H9 (cell line): Measurements from ENCODE around the gene PHACTR2. TPM values are rescaled to one million over a fixed set of nuclear protein-coding genes. Genes with fewer than 3 reads are reported as not detected.
"Not testable (repeated sequence)": the region's sequence is repeated elsewhere in the genome, so short reads cannot be mapped to it uniquely, and the experiment has no call there.

Source experiments
- DNase-seq: peaks from one replicate; pipeline ENCODE4 v3.0.0-alpha.2; 2017
- H2AFZ ChIP-seq: one replicate; pipeline ENCODE4 v1.6.1; 2013; ENCODE audit warnings: mild to moderate bottlenecking, low read length, control low read depth, moderate library complexity
- H2AK5ac ChIP-seq: 2 replicates; pipeline ENCODE4 v1.6.1; 2013; ENCODE audit warnings: low read length, control low read depth, mixed read lengths; ENCODE audit not compliant: insufficient read length
- H2BK120ac ChIP-seq: one replicate; pipeline ENCODE4 v1.6.1; 2013; ENCODE audit warnings: low read depth, mild to moderate bottlenecking, low read length, control low read depth, inconsistent platforms; ENCODE audit not compliant: poor library complexity, severe bottlenecking
- H2BK12ac ChIP-seq: 2 replicates; pipeline ENCODE4 v1.6.1; 2013; ENCODE audit warnings: low read length, control low read depth, mixed read lengths, low read depth; ENCODE audit not compliant: insufficient read length
- H2BK15ac ChIP-seq: 2 replicates; pipeline ENCODE4 v1.6.1; 2013; ENCODE audit warnings: low read depth, low read length, control low read depth
- H2BK20ac ChIP-seq: one replicate; pipeline ENCODE4 v1.6.1; 2013; ENCODE audit warnings: low read depth, mild to moderate bottlenecking, low read length, control low read depth, inconsistent platforms; ENCODE audit not compliant: poor library complexity, severe bottlenecking
- H2BK5ac ChIP-seq: 2 replicates; pipeline ENCODE4 v1.6.1; 2013; ENCODE audit warnings: low read length, control low read depth, mixed read lengths; ENCODE audit not compliant: insufficient read length
- H3K14ac ChIP-seq: 2 replicates; pipeline ENCODE4 v1.6.1; 2013; ENCODE audit warnings: low read length, control low read depth; ENCODE audit not compliant: insufficient read depth
- H3K18ac ChIP-seq: 2 replicates; pipeline ENCODE4 v1.6.1; 2013; ENCODE audit warnings: low read depth, mild to moderate bottlenecking, mixed read lengths, low read length, control low read depth; ENCODE audit not compliant: insufficient read length
- H3K23ac ChIP-seq: 2 replicates; pipeline ENCODE4 v1.6.1; 2013; ENCODE audit warnings: low read length, control low read depth, mixed read lengths, low read depth; ENCODE audit not compliant: insufficient read length
- H3K23me2 ChIP-seq: 2 replicates; pipeline ENCODE4 v1.6.1; 2013; ENCODE audit warnings: low read depth, mild to moderate bottlenecking, mixed read lengths, low read length, control low read depth; ENCODE audit not compliant: insufficient read length, poor library complexity, severe bottlenecking
- H3K27ac ChIP-seq: 2 replicates; pipeline ENCODE4 v1.5.1; 2013; ENCODE audit warnings: low read length, control low read depth, mixed read lengths, low read depth; ENCODE audit not compliant: insufficient read length
- H3K27me3 ChIP-seq: 2 replicates; pipeline ENCODE4 v1.6.1; 2013; ENCODE audit warnings: low read length, control low read depth, inconsistent platforms; ENCODE audit not compliant: insufficient read depth
- H3K4ac ChIP-seq: 2 replicates; pipeline ENCODE4 v1.6.1; 2013; ENCODE audit warnings: low read depth, mild to moderate bottlenecking, control low read depth, inconsistent platforms, low read length, moderate library complexity
- H3K4me1 ChIP-seq: 2 replicates; pipeline ENCODE4 v1.6.1; 2013; ENCODE audit warnings: low read length, control low read depth, inconsistent platforms; ENCODE audit not compliant: insufficient read depth
- H3K4me2 ChIP-seq: 2 replicates; pipeline ENCODE4 v1.6.1; 2013; ENCODE audit warnings: low read length, control low read depth, mixed read lengths; ENCODE audit not compliant: insufficient read length, insufficient read depth
- H3K56ac ChIP-seq: 2 replicates; pipeline ENCODE4 v1.6.1; 2013; ENCODE audit warnings: low read depth, mild to moderate bottlenecking, mixed read lengths, low read length, control low read depth; ENCODE audit not compliant: insufficient read length
- H3K79me1 ChIP-seq: 2 replicates; pipeline ENCODE4 v1.6.1; 2013; ENCODE audit warnings: low read depth, mild to moderate bottlenecking, moderate library complexity, low read length, control low read depth, inconsistent platforms; ENCODE audit not compliant: insufficient read depth, poor library complexity, severe bottlenecking
- H3K79me2 ChIP-seq: 2 replicates; pipeline ENCODE4 v1.6.1; 2013; ENCODE audit warnings: low read length, control low read depth, inconsistent platforms; ENCODE audit not compliant: insufficient read depth
- H3K9ac ChIP-seq: 2 replicates; pipeline ENCODE4 v1.6.1; 2013; ENCODE audit warnings: low read length, control low read depth, mixed read lengths; ENCODE audit not compliant: insufficient read length; ENCODE audit errors: extremely low read depth
- H3K9me3 ChIP-seq: one replicate; pipeline ENCODE4 v1.6.1; 2013; ENCODE audit warnings: low read depth, low read length, inconsistent platforms; ENCODE audit not compliant: control insufficient read depth
- H3T11ph ChIP-seq: one replicate; pipeline ENCODE4 v1.6.1; 2013; ENCODE audit warnings: mild to moderate bottlenecking, low read length, control low read depth, inconsistent platforms
- H4K20me1 ChIP-seq: one replicate; pipeline ENCODE4 v1.6.1; 2013; ENCODE audit not compliant: control insufficient read depth, insufficient read length, insufficient read depth
- H4K5ac ChIP-seq: 2 replicates; pipeline ENCODE4 v1.6.1; 2013; ENCODE audit warnings: low read depth, mild to moderate bottlenecking, mixed read lengths, low read length, control low read depth; ENCODE audit not compliant: insufficient read length
- H4K8ac ChIP-seq: replicated peaks from 2 replicates; pipeline ENCODE4 v1.6.1; 2013; ENCODE audit warnings: low read length, control low read depth, mixed read lengths, low read depth; ENCODE audit not compliant: insufficient read length
- H4K91ac ChIP-seq: 2 replicates; pipeline ENCODE4 v1.6.1; 2013; ENCODE audit warnings: low read depth, mild to moderate bottlenecking, moderate library complexity, mixed read lengths, low read length, control low read depth; ENCODE audit not compliant: insufficient read length
- H3K27ac Mint-ChIP-seq, 3 experiments: 2 replicates in 2 of 3; 3 replicates in 1 of 3; pipeline ENCODE4 v1.8.0; 2020 to 2021; ENCODE audit warnings: mixed read lengths in 3 of 3, mild to moderate bottlenecking in 1 of 3, moderate library complexity in 1 of 3
- H3K27me3 Mint-ChIP-seq: 2 replicates; pipeline ENCODE4 v1.8.0; 2021; ENCODE audit warnings: low read depth, mild to moderate bottlenecking, moderate library complexity, mixed read lengths
- H3K36me3 Mint-ChIP-seq, 3 experiments: 2 replicates in 2 of 3; 3 replicates in 1 of 3; pipeline ENCODE4 v1.8.0; 2020 to 2021; ENCODE audit warnings: low read depth in 3 of 3, mixed read lengths in 3 of 3; ENCODE audit not compliant: insufficient read depth in 1 of 3
- H3K4me1 Mint-ChIP-seq, 2 experiments: 2 replicates each; pipeline ENCODE4 v1.8.0; 2020; ENCODE audit warnings: mixed read lengths in 2 of 2
- H3K4me3 Mint-ChIP-seq, 2 experiments: 2 replicates in 1 of 2; 3 replicates in 1 of 2; pipeline ENCODE4 v1.8.0; 2020 to 2021; ENCODE audit warnings: mild to moderate bottlenecking in 2 of 2, mixed read lengths in 2 of 2, moderate library complexity in 1 of 2
- H3K9me3 Mint-ChIP-seq, 2 experiments: 2 replicates in 1 of 2; 3 replicates in 1 of 2; pipeline ENCODE4 v1.8.0; 2020; ENCODE audit warnings: mild to moderate bottlenecking in 2 of 2, mixed read lengths in 2 of 2, moderate library complexity in 1 of 2
- CTCF ChIP-seq: fragments of 200-600 bp; sonication (generic); conservative IDR thresholded peaks from 3 replicates; pipeline ENCODE4 v1.8.0; 2021; ENCODE audit warnings: antibody characterized with exemption, mild to moderate bottlenecking
- WGBS: extraction: QIAGEN DNeasy Blood & Tissue Kit; methylation state at CpG from one replicate; pipeline ENCODE4 v1.1.7; 2013; ENCODE audit warnings: missing lambda C conversion rate, low lambda C conversion rate, mixed read lengths; ENCODE audit not compliant: insufficient read length; ENCODE audit errors: extremely low coverage; 5-methylcytosine and 5-hydroxymethylcytosine counted together
- total RNA-seq: library from RNA; stranded (reverse); gene quantifications from 2 replicates; pipeline ENCODE4 v1.2.1, GENCODE V29; 2021

The PHACTR2 gene
- total RNA-seq, 1 experiment from 2014 or later = 131 TPM

DNA sequence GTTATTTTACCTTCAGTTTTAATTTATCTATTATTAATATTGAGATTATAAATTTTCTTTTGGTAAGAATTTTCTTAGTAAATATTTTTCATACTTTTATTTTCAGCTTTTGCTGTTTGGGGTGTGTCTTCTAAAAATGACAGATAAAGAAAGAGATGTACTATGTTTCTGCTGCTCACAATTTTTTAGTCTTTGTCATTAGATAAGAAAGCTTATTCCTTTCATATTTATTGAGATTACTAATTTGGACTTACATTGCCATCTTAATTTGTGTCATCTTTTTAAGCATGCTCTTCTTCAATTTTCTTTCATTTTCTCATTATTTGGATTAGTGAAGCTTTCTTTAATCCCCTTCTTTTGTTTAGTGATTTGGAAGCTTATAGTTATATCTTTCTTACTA is 13.6 kb upstream of the PHACTR2 start:
- H3K27ac Mint-ChIP-seq = no peak overlapping the region
- no peak overlapping the region for H4K91ac ChIP-seq
- H3K4me1 ChIP-seq = no peaks in the 10 kb centered on the region
- no peak overlapping the region for H4K8ac ChIP-seq
- no peak overlapping the region for H2BK120ac ChIP-seq
- no peaks in the 10 kb centered on the region for H3K79me2 ChIP-seq
- H3K4me3 Mint-ChIP-seq = no peak overlapping the region
- no peak overlapping the region for H3T11ph ChIP-seq
- H2BK20ac ChIP-seq = no peak overlapping the region
- H3K14ac ChIP-seq = no peak overlapping the region
- no peak overlapping the region for H2BK12ac ChIP-seq
- H3K23me2 ChIP-seq = no peaks in the 10 kb centered on the region
- no peak overlapping the region for H2AFZ ChIP-seq
- no peak overlapping the region for H2BK5ac ChIP-seq
- H4K5ac ChIP-seq = no peak overlapping the region
- H3K27me3 Mint-ChIP-seq = no peaks in the 10 kb centered on the region; the same call in 1 of the 2 replicates
- no peak overlapping the region for H3K4ac ChIP-seq
- no peaks in the 10 kb centered on the region for H4K20me1 ChIP-seq
- H3K79me1 ChIP-seq = no peaks in the 10 kb centered on the region
- no peak overlapping the region for H3K4me2 ChIP-seq
- no peak for DNase-seq
- H3K9ac ChIP-seq = no peak overlapping the region
- H2AK5ac ChIP-seq = no peak overlapping the region
- H2BK15ac ChIP-seq = no peak overlapping the region
- no peak overlapping the region for H3K27ac ChIP-seq
- no peaks in the 10 kb centered on the region for H3K27me3 ChIP-seq
- peaks cover 30 to 40% of the 10 kb centered on the region in 2 experiments for H3K9me3 Mint-ChIP-seq
- no peak for TF ChIP-seq CTCF
- H3K36me3 Mint-ChIP-seq = peaks cover 18 to 32% (median 21%) of the 10 kb centered on the region in 3 experiments
- no peak overlapping the region for H3K18ac ChIP-seq
- no peaks in the 10 kb centered on the region for H3K4me1 Mint-ChIP-seq
- no peak overlapping the region for H3K23ac ChIP-seq
- peaks cover 9% of the 10 kb centered on the region for H3K9me3 ChIP-seq
- H3K56ac ChIP-seq = no peak overlapping the region

GRCh38 chr6:143666007-143666406 is 11.8 kb upstream of the PHACTR2 start:
- not testable (repeated sequence) for H4K5ac ChIP-seq, H3K14ac ChIP-seq, H3K23ac ChIP-seq, H2AK5ac ChIP-seq, DNase-seq, H3K79me1 ChIP-seq, H3K9ac ChIP-seq, H3K27ac ChIP-seq, H4K20me1 ChIP-seq, H3K4me1 ChIP-seq, H2BK15ac ChIP-seq, H3K23me2 ChIP-seq, H2BK12ac ChIP-seq, H3K4me2 ChIP-seq, H3K4me3 Mint-ChIP-seq, H3K27me3 Mint-ChIP-seq, H2AFZ ChIP-seq, H3K18ac ChIP-seq, H2BK5ac ChIP-seq, H4K91ac ChIP-seq, H4K8ac ChIP-seq, H3K4ac ChIP-seq, H2BK120ac ChIP-seq, H3K4me1 Mint-ChIP-seq, H3K27me3 ChIP-seq, H2BK20ac ChIP-seq, H3K56ac ChIP-seq, H3T11ph ChIP-seq, H3K79me2 ChIP-seq, H3K27ac Mint-ChIP-seq, H3K9me3 ChIP-seq
- no CpG with 5 or more reads among the region's 1 CpG for WGBS
- Mint-ChIP-seq H3K9me3 (peaks cover 19 to 27% of the 10 kb centered on the region in 2 experiments; a peak in 4 of 5 replicates), H3K36me3 (peaks cover 12 to 24% (median 12%) of the 10 kb centered on the region in 3 experiments; a peak in 5 of 7 replicates)
